GM19438 (cell line): ENCODE measurements around the gene WRAP73.

Experiments
- ATAC-seq: cut with Tn5 transposase; IDR thresholded peaks from one replicate; pipeline ENCODE4 v1.9.1; 2021; ENCODE audit warnings: low read depth; ENCODE audit not compliant: unreplicated experiment

Gene WRAP73

GRCh38 chr1:3617806-3618345, 32.0 kb downstream of the WRAP73 start:
- ATAC-seq, result no peak

DNA sequence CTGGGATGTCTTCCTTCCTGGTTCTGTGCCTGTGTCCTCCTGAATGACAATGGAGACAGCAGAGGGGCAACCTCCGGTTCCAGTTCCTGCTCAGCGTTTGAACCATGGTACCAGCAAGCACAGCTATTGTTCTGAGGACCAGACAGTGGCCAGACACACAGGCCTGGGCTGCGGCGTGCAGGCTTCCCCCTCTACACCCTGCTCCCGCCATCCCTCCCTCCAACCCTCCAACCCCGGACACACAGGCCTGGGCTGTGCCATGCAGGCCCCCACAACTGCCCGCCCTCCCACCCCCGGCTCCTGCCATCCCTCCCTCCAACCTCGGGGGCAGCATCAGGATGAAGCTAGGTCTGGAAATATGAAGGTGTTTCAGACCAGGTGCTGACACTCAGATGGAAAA, 33.0 kb downstream of the WRAP73 start:
- no peak for ATAC-seq

GRCh38 chr1:3614755-3615742, 34.9 kb downstream of the WRAP73 start:
- ATAC-seq, result no peak

GRCh38 chr1:3612123-3612522, 37.8 kb downstream of the WRAP73 start:
- ATAC-seq, result no peak

GRCh38 chr1:3611170-3612019, 38.5 kb downstream of the WRAP73 start, which contains the start of gene MEGF6:
Gene MEGF6 (minus strand): TSS chr1:3611508. CDS start chr1:3611268, 240 bp downstream.
- no peak for ATAC-seq

DNA sequence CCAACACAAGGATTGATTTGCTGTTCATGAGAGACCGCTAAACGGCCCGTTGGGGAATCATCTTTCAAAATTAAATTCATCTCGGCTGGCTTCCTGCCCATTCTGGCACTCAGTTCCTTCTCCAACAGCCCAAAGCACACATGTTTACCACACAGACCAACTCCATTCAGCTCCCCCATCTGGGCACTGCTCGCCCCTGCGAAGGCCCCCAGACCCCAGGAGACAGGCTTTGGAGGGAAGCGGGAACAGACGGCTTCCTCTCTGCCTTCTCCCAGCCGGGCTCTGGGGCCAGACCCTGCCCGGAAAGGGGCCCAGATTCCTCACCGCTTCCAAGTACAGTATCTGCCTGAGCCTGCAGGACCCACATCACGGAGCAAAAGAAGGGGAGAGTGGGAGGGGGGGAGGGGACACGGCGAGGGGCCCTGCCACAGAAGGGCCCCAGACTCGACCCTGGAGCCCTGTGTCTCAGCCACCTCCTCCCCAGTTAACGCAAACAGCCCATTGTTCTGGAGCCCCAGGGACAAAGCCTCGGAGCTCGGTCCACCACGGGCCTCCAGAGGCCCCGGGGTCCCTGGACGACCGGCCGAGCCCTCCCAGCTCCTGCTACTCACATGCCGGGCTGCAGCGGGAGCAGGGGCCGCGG, 39.3 kb downstream of the WRAP73 start:
- no peak for ATAC-seq

DNA sequence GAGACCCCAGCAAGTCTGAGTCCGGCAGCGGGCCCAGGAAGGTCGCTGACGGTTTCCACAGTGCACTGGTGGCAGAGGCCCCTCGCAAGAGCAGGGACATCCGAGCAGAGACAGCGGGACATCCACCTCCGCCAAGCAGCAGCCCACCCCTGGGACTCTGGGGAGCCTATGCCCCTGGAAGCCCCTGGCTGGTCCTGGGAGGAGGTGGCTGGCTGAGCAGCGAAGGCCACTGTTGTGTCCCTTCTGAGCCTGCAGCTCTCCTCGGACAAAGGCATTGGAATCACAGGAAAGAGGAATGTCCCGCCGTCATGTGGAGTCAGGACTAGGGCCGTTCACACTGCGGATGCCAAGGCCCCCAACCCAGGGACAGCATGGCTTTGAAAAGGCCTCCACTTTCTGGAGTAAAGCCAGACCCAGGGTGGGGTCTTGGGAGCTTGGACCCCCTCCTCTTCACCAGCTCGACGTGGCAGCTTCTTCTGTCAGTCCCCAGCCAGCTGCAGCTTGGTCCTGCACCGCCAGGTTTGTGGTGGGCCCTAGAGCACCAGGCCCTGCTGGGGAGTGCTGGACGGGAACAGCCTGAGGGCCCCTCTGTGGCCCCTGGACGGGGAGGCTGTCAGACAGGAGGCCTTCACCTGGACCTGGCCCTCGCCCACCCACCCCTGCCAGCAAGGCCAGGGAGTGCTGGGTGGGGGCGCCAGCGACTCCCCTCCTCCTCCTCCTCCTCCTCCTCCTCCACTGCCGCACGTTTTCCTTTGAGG, 40.0 kb downstream of the WRAP73 start:
- ATAC-seq, result no peak

GRCh38 chr1:3609016-3609768, 40.7 kb downstream of the WRAP73 start:
- ATAC-seq, result no peak

GRCh38 chr1:3608154-3608553, 41.7 kb downstream of the WRAP73 start:
- no peak for ATAC-seq

GRCh38 chr1:3607703-3608065, 42.2 kb downstream of the WRAP73 start:
- no peak for ATAC-seq

DNA sequence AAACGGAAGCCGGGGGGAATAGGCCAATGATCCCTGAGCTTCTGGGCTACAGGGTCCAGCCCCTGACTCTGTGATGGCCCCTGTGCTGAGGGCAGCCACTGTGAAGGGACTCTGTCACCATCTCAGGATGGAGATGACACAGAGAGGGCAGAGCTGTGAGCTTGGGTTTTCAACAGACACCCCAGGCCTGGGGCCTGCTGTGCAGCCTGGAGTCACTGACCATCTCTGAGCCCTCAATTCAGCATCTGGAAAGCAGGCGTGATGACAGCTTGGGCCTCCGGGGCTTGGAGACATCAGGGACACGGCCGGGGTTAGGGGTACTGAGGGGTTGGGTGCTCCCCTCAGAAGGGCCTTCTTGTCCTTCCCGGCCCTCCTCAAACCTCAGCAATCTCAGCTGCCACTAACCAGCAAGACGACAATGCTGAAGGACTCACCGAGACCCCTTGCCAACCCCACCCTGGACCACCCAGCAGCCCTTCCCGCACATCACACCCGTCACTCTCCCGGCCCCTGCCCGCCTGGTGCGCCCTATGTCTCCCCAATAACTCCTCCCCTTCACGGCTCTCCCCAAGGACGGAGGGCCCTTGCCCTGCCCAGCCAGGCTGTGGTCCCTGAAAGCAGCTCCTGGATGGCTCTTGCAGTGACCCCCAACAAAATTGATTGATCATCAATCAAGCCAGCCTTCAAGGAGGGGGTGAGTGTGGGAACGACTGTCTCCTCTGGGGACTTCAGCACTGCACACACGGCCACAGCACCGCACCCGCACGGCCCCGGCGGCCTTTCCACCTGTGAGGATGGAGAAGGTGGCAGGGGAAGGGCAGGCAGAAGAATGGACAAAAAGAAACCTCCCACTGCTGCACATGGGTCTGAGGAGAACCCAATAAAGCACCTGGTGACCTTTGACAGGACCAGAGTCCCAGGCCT, 42.9 kb downstream of the WRAP73 start:
- ATAC-seq, result no peak

DNA sequence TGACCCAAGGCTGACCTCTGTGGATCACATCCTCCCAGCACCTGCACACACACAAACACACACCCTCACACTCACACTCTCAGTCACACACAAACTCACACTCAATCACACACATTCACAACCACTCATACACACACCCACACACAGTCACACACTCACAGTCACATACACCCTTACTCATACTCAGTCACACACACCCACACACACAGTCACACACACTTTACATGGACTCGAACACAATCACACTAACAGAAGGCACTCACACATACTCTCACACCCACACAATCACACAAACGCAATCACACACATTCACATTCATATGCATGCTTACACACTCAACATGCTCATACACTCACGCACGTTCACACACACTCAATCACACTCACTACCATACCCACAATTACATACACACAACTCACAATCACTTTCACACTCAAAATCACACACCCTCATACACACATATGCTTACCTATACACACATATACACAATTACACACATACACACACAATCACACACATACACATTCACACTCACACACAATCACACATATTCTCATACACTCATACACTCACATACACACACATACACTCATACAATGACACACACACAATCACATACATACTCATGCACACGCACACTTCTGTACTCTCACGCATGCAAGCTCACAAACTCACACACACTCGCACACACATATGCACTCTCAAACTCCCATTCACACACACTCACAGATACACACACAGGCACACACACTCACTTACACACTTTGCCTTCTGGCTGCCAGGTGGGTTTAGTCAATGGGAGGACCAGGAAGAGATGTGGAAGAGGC, 44.7 kb downstream of the WRAP73 start:
- no peak for ATAC-seq

DNA sequence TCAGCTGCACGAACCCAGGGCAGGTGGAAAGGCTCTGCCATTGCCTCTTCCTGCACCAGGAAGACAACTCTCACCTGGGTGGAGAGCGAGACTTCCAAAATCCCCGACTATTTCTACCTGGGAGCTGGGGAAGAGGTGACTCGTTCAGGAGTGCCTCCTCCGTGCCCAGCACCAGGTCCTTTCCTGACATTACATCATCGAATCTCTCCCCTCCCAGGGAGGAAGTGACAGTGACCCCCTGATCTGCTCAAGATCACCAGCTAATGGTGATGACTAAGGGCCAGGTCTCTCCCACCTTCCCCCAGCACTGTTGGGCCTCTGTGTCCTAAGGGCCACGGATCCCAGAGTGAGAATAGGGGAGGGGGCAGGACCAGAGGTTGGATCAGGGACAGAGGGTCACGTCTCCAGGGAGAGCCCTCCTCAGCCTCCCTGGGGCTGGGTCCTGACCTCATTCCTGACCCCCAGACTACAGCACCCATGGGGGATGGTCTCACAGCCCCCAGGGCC, 45.4 kb downstream of the WRAP73 start:
- ATAC-seq, result no peak

GRCh38 chr1:3603571-3604467, 46.1 kb downstream of the WRAP73 start:
- no peak for ATAC-seq

- no peak for ATAC-seq
These were observed 46.7 kb downstream of the WRAP73 start for GRCh38 chr1:3603156-3603555.

DNA sequence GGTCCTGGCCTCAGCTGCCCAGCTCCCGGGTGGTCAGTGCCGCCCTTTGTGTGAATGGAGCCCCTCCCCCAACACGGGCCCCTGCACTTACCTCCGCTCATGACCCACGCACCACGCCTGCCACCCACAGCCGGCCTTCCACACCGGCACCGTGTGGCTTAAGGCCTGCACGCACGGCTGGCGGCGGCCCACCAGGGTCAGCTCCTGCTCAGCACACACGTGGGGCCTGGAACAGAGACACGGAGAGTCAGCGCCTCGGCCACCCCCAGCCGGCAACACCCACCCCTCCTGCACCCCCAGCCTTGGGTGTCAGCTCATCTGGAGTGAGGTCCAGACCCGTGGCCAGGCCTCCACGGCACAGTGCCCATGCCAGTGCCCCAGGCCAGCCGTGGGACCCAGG, 47.5 kb downstream of the WRAP73 start:
- ATAC-seq, result no peak
